Tibial nerve (tissue), 4 donors: ENCODE results near the gene ARID5B. TPM values are rescaled to one million over a fixed set of nuclear protein-coding genes. Genes with fewer than 3 reads are reported as not detected.

Experiments used
- DNase-seq, 2 donors: peaks; one replicate each; pipeline ENCODE4 v3.0.0-alpha.2; 2019; ENCODE audit warnings: low spot score in 2 of 2
- H3K27ac ChIP-seq, 4 donors: fragments of 200-600 bp; sonication (generic) in 3 of 4; one replicate each; pipeline ENCODE4 v1.5.1; 2017 to 2019; ENCODE audit warnings: mild to moderate bottlenecking in 1 of 4
- H3K27me3 ChIP-seq, 2 donors: fragments of 200-600 bp; sonication (generic) in 1 of 2; one replicate each; pipeline versions ENCODE4 v1.5.1 to v1.6.0; 2017 to 2019
- H3K36me3 ChIP-seq, 3 donors: fragments of 200-600 bp; sonication (generic); one replicate each; pipeline ENCODE4 v1.5.1; 2018 to 2019
- H3K4me1 ChIP-seq, 4 donors: fragments of 200-600 bp; sonication (generic) in 3 of 4; one replicate each; pipeline ENCODE4 v1.5.1; 2017 to 2019
- H3K4me3 ChIP-seq, 4 donors: fragments of 200-600 bp; sonication (generic) in 3 of 4; one replicate each; pipeline ENCODE4 v1.5.1; 2017 to 2019; ENCODE audit warnings: mild to moderate bottlenecking in 1 of 4, moderate library complexity in 1 of 4
- H3K9me3 ChIP-seq, 4 donors: fragments of 200-600 bp; sonication (generic) in 3 of 4; one replicate each; pipeline ENCODE4 v1.5.1; 2017 to 2019
- CTCF ChIP-seq, 5 experiments: fragments of 200-600 bp in 3 of 5; fragments of 450-650 bp in 2 of 5; sonication (generic) in 3 of 5; IDR thresholded peaks; one replicate each; pipeline ENCODE4 v1.5.1; 2016 to 2019; ENCODE audit warnings: antibody characterized with exemption in 5 of 5, mild to moderate bottlenecking in 3 of 5, moderate library complexity in 2 of 5
- EP300 ChIP-seq, 2 donors: sonication (generic); formaldehyde crosslinking; IDR thresholded peaks; one replicate each; pipeline ENCODE4 v1.6.1; 2017; ENCODE audit warnings: antibody characterized with exemption in 2 of 2, mild to moderate bottlenecking in 1 of 2
- POLR2A ChIP-seq, 2 donors: fragments of 450-650 bp; IDR thresholded peaks; one replicate each; pipeline ENCODE4 v1.6.1; 2017; ENCODE audit warnings: antibody characterized with exemption in 2 of 2, mild to moderate bottlenecking in 2 of 2, moderate library complexity in 2 of 2
- WGBS, 2 donors: methylation state at CpG; one replicate each; pipeline ENCODE4 v1.1.5; 2018; 5-methylcytosine and 5-hydroxymethylcytosine counted together
- total RNA-seq, 4 donors: library from RNA; depleted of rRNA; stranded (reverse); fragments of >200 nt; gene quantifications; one replicate each; pipeline ENCODE4 v1.1.0, GENCODE V29; 2016

The ARID5B gene
- total RNA-seq, 4 donors from 2014 or later: 47.4 to 82.2 (median 62.6) TPM

GRCh38 chr10:62076891-62077290 is 175.4 kb downstream of the ARID5B start:
- H3K27me3 ChIP-seq: no peaks in the 10 kb centered on the region
- TF ChIP-seq CTCF (IDR thresholded peaks at IDR 0.05): no peak
- TF ChIP-seq EP300 (IDR thresholded peaks at IDR 0.05): no peak
- no peak for TF ChIP-seq POLR2A (IDR thresholded peaks at IDR 0.05)
- peaks cover 5 to 94% (median 65%) of the 10 kb centered on the region in 4 donors for H3K4me1 ChIP-seq
- peaks cover 0 to 27% (median 0%) of the 10 kb centered on the region in 3 donors for H3K36me3 ChIP-seq
- peak overlapping the region; percentile 7 to 84 (median 72) for H3K27ac ChIP-seq
- DNase-seq: no peak
- H3K9me3 ChIP-seq: no peaks in the 10 kb centered on the region
- 50 to 53% methylated on average over 2 of the region's 2 CpGs for WGBS, 2 donors
- H3K4me3 ChIP-seq: no peak overlapping the region

- Histone ChIP-seq H3K27me3 (no peaks in the 10 kb centered on the region), H3K27ac (peak overlapping the region; percentile 7 to 84 (median 72)), H3K9me3 (no peaks in the 10 kb centered on the region), H3K36me3 (peaks cover 0 to 21% (median 0%) of the 10 kb centered on the region in 3 donors), H3K4me3 (no peak overlapping the region), H3K4me1 (peaks cover 5 to 94% (median 65%) of the 10 kb centered on the region in 4 donors)
- no peak for DNase-seq
- TF ChIP-seq EP300 (IDR thresholded peaks at IDR 0.05): no peak
- TF ChIP-seq POLR2A (IDR thresholded peaks at IDR 0.05): no peak
- no peak for TF ChIP-seq CTCF (IDR thresholded peaks at IDR 0.05)
- 13 to 15% methylated on average over 2 of the region's 2 CpGs for WGBS, 2 donors
These were observed 176.0 kb downstream of the ARID5B start for GRCh38 chr10:62077330-62078015.

- Histone ChIP-seq H3K27ac (peak overlapping the region; percentile 38 to 85 (median 77)), H3K27me3 (no peaks in the 10 kb centered on the region), H3K9me3 (no peaks in the 10 kb centered on the region), H3K36me3 (peaks cover 0 to 14% (median 0%) of the 10 kb centered on the region in 3 donors), H3K4me1 (peaks cover 5 to 94% (median 77%) of the 10 kb centered on the region in 4 donors), H3K4me3 (no peak overlapping the region)
- TF ChIP-seq CTCF (IDR thresholded peaks at IDR 0.05): no peak
- no peak for TF ChIP-seq EP300 (IDR thresholded peaks at IDR 0.05)
- no peak for TF ChIP-seq POLR2A (IDR thresholded peaks at IDR 0.05)
- no peak for DNase-seq
- WGBS, 2 donors: 96 to 97% methylated on average over 8 of the region's 8 CpGs
These were observed 178.5 kb downstream of the ARID5B start for GRCh38 chr10:62079885-62080559.

GRCh38 chr10:62080905-62081304 is 179.4 kb downstream of the ARID5B start:
- H3K9me3 ChIP-seq: no peaks in the 10 kb centered on the region
- H3K27me3 ChIP-seq: no peaks in the 10 kb centered on the region
- peaks cover 0 to 15% (median under 1%) of the 10 kb centered on the region in 3 donors for H3K36me3 ChIP-seq
- TF ChIP-seq CTCF (IDR thresholded peaks at IDR 0.05) (peak in 1 of 5 experiments; percentile 14), EP300 (IDR thresholded peaks at IDR 0.05) (no peak)
- H3K4me3 ChIP-seq: no peak overlapping the region
- 72 to 78% methylated on average over 5 of the region's 5 CpGs for WGBS, 2 donors
- no peak for DNase-seq
- peaks cover 5 to 93% (median 72%) of the 10 kb centered on the region in 4 donors for H3K4me1 ChIP-seq
- H3K27ac ChIP-seq: peak overlapping the region; percentile 38 to 85 (median 78)
